AG04450 (cell line): ENCODE data around the gene UNG. TPM values are rescaled to one million over a fixed set of nuclear protein-coding genes. Genes with fewer than 3 reads are reported as not detected.

Experiments used
- CTCF ChIA-PET: fragments of 300-600, 350-600 bp; formaldehyde crosslinking; extraction: SDS; loops from one replicate; lab custom pipeline; 2022; ENCODE audit warnings: antibody characterized with exemption, inconsistent platforms; lab: Charles Lee
- POLR2A ChIA-PET: fragments of 350-600 bp; formaldehyde crosslinking; extraction: SDS; loops from one replicate; lab custom pipeline; 2021; ENCODE audit warnings: antibody characterized with exemption, inconsistent platforms; lab: Yijun Ruan, JAX
- DNase-seq: peaks from one replicate; pipeline ENCODE4 v3.0.0-alpha.2; 2011; ENCODE audit warnings: low read depth, low spot score
- H3K27ac ChIP-seq: one replicate; pipeline ENCODE4 v1.5.1; 2012; ENCODE audit warnings: low read depth, low read length, control low read depth
- H3K27me3 ChIP-seq: one replicate; pipeline ENCODE4 v1.6.0; 2012; ENCODE audit warnings: low read length; ENCODE audit not compliant: control insufficient read depth, insufficient read depth
- H3K4me3 ChIP-seq: 2 replicates; pipeline ENCODE4 v1.5.1; 2011; ENCODE audit warnings: mild to moderate bottlenecking, low read depth, low read length, control low read depth
- H3K9me3 ChIP-seq: 2 replicates; pipeline ENCODE4 v1.5.1; 2012; ENCODE audit warnings: low read length; ENCODE audit not compliant: control insufficient read depth, insufficient read depth
- polyA plus RNA-seq: library from polyadenylated mRNA; depleted of rRNA; stranded (reverse); fragments of >200 nt; gene quantifications from 2 replicates; pipeline ENCODE4 v1.2.3, GENCODE V29; 2011
- TF ChIP-seq, protein P1 (sequence below): IDR thresholded peaks from 2 replicates; pipeline ENCODE4 v1.5.1; 2011; ENCODE audit warnings: low read depth, low read length, control low read depth, inconsistent platforms

The UNG gene
- polyA plus RNA-seq, 1 experiment: 14.7 TPM

DNA sequence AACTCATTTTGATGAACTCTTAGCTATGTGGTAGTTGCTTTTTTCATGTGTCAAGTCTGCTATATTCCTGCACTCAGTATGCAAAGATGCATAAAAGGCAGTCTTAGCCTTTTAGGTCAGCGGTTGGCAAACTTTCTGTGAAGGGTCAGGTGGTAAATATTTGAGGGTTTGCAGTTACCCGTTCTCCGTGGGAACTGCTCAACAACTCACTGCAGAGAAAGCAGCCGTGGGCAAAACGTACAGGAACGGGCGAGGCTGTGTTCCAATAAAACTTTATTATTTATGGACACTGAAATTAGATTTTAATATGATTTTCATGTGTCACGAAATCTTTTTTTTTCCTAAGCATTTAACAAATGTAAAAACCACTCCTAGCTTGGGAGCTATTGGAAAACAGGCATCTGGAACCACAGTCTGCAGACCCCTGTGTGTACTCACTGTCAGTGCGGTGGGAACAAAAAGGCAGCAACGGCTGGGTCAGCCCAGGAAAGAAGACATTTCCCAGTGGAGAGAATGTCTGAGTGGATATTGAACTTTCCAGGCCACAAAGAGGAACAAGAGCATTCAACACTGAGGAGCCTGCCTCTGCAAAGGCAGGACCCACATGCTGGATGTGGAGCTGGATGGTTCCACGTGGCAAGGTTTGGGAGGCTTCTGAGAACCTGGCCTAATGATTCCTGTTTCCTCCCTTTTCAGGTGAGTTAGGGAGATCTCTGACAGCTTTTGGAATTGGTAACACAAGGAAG, 15.5 kb downstream of the UNG start:
- Histone ChIP-seq H3K27ac (no peak overlapping the region), H3K27me3 (no peaks in the 10 kb centered on the region), H3K9me3 (no peaks in the 10 kb centered on the region), H3K4me3 (no peak overlapping the region)
- TF ChIP-seq, protein P1, sequence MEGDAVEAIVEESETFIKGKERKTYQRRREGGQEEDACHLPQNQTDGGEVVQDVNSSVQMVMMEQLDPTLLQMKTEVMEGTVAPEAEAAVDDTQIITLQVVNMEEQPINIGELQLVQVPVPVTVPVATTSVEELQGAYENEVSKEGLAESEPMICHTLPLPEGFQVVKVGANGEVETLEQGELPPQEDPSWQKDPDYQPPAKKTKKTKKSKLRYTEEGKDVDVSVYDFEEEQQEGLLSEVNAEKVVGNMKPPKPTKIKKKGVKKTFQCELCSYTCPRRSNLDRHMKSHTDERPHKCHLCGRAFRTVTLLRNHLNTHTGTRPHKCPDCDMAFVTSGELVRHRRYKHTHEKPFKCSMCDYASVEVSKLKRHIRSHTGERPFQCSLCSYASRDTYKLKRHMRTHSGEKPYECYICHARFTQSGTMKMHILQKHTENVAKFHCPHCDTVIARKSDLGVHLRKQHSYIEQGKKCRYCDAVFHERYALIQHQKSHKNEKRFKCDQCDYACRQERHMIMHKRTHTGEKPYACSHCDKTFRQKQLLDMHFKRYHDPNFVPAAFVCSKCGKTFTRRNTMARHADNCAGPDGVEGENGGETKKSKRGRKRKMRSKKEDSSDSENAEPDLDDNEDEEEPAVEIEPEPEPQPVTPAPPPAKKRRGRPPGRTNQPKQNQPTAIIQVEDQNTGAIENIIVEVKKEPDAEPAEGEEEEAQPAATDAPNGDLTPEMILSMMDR: no peak
- POLR2A ChIA-PET: interaction anchor here (0.6 kb wide), 1 partner anchor 28 kb away, joined by 12 read pairs; no protein-coding TSS in a partner anchor
- DNase-seq: no peak
- CTCF ChIA-PET: interaction anchor here (0.5 to 4.3 kb wide), 24 partner anchors 10 to 1894 kb away, joined by 3 to 57 read pairs (median 5); no protein-coding TSS in a partner anchor

DNA sequence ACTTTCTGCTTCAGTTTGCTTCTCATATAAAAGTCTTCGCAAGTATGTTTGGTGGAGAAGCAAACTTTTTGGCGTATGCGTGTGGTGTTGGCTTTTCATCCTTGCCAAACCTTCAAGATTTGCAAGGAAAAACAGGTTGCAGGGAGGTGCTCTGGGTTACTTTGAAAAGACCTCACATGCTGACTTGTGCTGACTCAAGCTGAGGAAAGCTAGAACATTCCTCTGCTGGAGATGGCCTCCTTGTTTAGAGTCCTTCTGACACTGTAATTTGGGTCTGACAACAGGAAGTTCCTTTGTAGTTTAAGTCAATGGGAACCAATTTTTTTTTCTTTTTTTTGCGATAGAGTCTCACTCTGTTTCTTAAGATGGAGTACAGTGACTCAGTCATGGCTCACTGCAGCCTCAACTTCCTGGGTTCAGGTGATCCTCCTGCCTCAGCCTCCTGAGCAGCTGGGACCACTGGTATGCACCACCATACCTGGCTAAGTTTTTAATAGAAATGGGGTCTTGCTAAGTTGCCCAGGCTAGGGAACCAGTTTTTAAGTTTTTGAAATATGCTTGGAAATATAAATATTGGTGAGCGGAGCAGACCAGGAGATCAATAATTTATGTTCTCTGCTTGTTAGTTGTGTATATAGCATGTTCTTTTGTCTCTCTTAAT, 16.4 kb downstream of the UNG start:
- DNase-seq: no peak
- no peaks in the 10 kb centered on the region for H3K9me3 ChIP-seq
- no peaks in the 10 kb centered on the region for H3K27me3 ChIP-seq
- ChIA-PET POLR2A (no interaction called here), CTCF (interaction anchor here (1.5 to 4.3 kb wide), 4 partner anchors 14 to 279 kb away, joined by 6 to 57 read pairs (median 24); no protein-coding TSS in a partner anchor)
- H3K27ac ChIP-seq: no peak overlapping the region
- TF ChIP-seq, protein P1: no peak
- H3K4me3 ChIP-seq: no peak overlapping the region

DNA sequence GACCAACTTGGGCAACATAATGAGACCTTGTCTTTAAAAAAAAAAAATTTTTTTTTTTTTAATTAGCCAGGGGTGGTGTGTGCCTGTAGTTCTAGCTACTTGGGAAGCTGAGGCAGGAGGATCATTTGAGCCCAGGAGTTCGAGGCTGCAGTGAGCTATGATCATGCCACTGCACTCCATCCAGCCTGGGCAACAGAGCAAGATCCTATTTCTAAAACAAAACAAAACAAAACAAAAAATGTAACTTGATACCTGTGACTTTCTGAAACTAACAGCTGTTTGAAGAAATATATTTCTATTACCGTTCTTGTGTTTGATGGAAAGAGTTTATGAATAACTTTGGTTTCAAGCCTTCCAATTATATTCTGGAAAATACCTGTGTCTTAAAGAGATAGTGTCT, 17.2 kb downstream of the UNG start:
- H3K27me3 ChIP-seq: no peaks in the 10 kb centered on the region
- DNase-seq: no peak
- ChIA-PET POLR2A (no interaction called here), CTCF (interaction anchor here (1.5 to 4.3 kb wide), 3 partner anchors 141 to 278 kb away, joined by 6 to 38 read pairs (median 9); no protein-coding TSS in a partner anchor)
- no peak overlapping the region for H3K27ac ChIP-seq
- TF ChIP-seq, protein P1: no peak
- H3K9me3 ChIP-seq: no peaks in the 10 kb centered on the region
- no peak overlapping the region for H3K4me3 ChIP-seq

DNA sequence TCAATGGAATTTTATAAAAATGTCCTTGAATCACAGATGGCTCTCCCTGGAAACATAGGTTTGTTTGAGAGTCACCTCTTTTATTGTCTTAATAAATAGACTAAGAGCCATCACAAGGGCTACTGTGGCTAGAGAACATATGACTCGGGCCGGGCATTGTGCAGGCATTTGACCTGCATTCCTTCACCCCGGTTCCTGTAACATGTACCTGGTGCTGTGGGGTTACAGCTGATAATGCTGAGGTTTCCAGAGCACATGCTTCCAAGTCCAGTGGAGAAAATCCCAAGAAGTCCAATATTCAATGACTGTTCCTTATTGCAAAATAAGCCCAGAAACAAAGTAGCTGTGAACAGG, 18.0 kb downstream of the UNG start:
- no peak for DNase-seq

More for the DNA sequence above, 18.0 kb downstream of the UNG start:
- H3K9me3 ChIP-seq: no peaks in the 10 kb centered on the region
- H3K4me3 ChIP-seq: no peak overlapping the region
- CTCF ChIA-PET: interaction anchor here (1.5 to 4.3 kb wide), 3 partner anchors 140 to 278 kb away, joined by 6 to 38 read pairs (median 9); no protein-coding TSS in a partner anchor
- H3K27me3 ChIP-seq: no peaks in the 10 kb centered on the region
- TF ChIP-seq, protein P1: no peak
- no peak overlapping the region for H3K27ac ChIP-seq
- POLR2A ChIA-PET: interaction anchor here (0.5 kb wide), 1 partner anchor 30 kb away, joined by 4 read pairs; no protein-coding TSS in a partner anchor
